Measurements from ENCODE around the gene NFKBIB.

GRCh38 chr19:38869836-38870607 lies 29.7 kb upstream of the NFKBIB start:
- TF ChIP-seq CTCF (IDR thresholded peaks at IDR 0.05) (peak; percentile 72 to 85 (median 76)), POLR2A (IDR thresholded peaks at IDR 0.05) (no peak), EP300 (IDR thresholded peaks at IDR 0.05) (no peak)

All from ovary (tissue), 3 donors.